CD4-positive, CD25-positive, alpha-beta regulatory T cell (primary cell): ENCODE measurements around the gene NRM. TPM values are rescaled to one million over a fixed set of nuclear protein-coding genes. Genes with fewer than 3 reads are reported as not detected.
"Not testable (repeated sequence)": the region's sequence is repeated elsewhere in the genome, so short reads cannot be mapped to it uniquely, and the experiment has no call there.

Experiments used
- ATAC-seq, 2 donors: fragments of 150-1000 bp; cut with Tn5 transposase; one replicate each; pipeline ENCODE4 v1.10.0; 2021; ENCODE audit warnings: low read depth in 2 of 2, moderate number of reproducible peaks in 2 of 2, moderate library complexity in 1 of 2
- DNase-seq, 3 donors: peaks; one replicate each; pipeline versions ENCODE4 v3.0.0 to v3.0.0-alpha.2; 2012 to 2022; ENCODE audit warnings: mixed read lengths in 1 of 3
- H3K27ac ChIP-seq: one replicate; pipeline ENCODE4 v1.7.0; 2013; ENCODE audit warnings: mild to moderate bottlenecking, low read length; ENCODE audit not compliant: insufficient read depth, poor library complexity, severe bottlenecking
- H3K27me3 ChIP-seq: one replicate; pipeline ENCODE4 v1.7.0; 2013; ENCODE audit warnings: low read length; ENCODE audit not compliant: control insufficient read depth, insufficient read depth
- H3K36me3 ChIP-seq: one replicate; pipeline ENCODE4 v1.7.0; 2013; ENCODE audit warnings: mild to moderate bottlenecking, low read length, moderate library complexity; ENCODE audit not compliant: control insufficient read depth, insufficient read depth
- H3K4me1 ChIP-seq: 2 replicates; pipeline ENCODE4 v1.7.0; 2013; ENCODE audit warnings: mild to moderate bottlenecking, low read length; ENCODE audit not compliant: insufficient read depth, control insufficient read depth, poor library complexity, severe bottlenecking
- H3K4me3 ChIP-seq: one replicate; pipeline ENCODE4 v1.7.0; 2013; ENCODE audit warnings: low read depth, mild to moderate bottlenecking, low read length, moderate library complexity
- H3K9me3 ChIP-seq, 2 experiments: 1 replicate in 1 of 2; 2 replicates in 1 of 2; pipeline ENCODE4 v1.7.0; 2013; ENCODE audit warnings: low read length in 2 of 2, mild to moderate bottlenecking in 1 of 2, moderate library complexity in 1 of 2; ENCODE audit not compliant: control insufficient read depth in 2 of 2
- H3K27ac Mint-ChIP-seq, 3 donors: one replicate each; pipeline ENCODE4 v1.8.0; 2020 to 2022; ENCODE audit warnings: mild to moderate bottlenecking in 3 of 3, mixed read lengths in 3 of 3, moderate library complexity in 2 of 3
- H3K27me3 Mint-ChIP-seq: one replicate; pipeline ENCODE4 v1.8.0; 2022; ENCODE audit warnings: mild to moderate bottlenecking, mixed read lengths
- H3K36me3 Mint-ChIP-seq: one replicate; pipeline ENCODE4 v1.8.0; 2020; ENCODE audit warnings: mixed read lengths
- H3K4me1 Mint-ChIP-seq, 4 donors: one replicate each; pipeline ENCODE4 v1.8.0; 2020 to 2022; ENCODE audit warnings: mixed read lengths in 4 of 4, mild to moderate bottlenecking in 1 of 4
- H3K4me3 Mint-ChIP-seq, 4 donors: one replicate each; pipeline ENCODE4 v1.8.0; 2020 to 2022; ENCODE audit warnings: mild to moderate bottlenecking in 4 of 4, mixed read lengths in 4 of 4, moderate library complexity in 3 of 4
- H3K9me3 Mint-ChIP-seq, 7 donors: one replicate each; pipeline ENCODE4 v1.8.0; 2020 to 2022; ENCODE audit warnings: mixed read lengths in 7 of 7, mild to moderate bottlenecking in 3 of 7, moderate library complexity in 2 of 7
- polyA plus RNA-seq, 4 donors: library from polyadenylated mRNA; unstranded; fragments of 300-500 nt; fragmentation: Illumina TruSeq; gene quantifications; one replicate each; pipeline ENCODE4 v1.2.3, GENCODE V29; 2021
- total RNA-seq: library from RNA; stranded (reverse); gene quantifications from one replicate; pipeline ENCODE4 v1.2.3, GENCODE V29; 2022

NRM gene
- total and polyA plus RNA-seq, 5 donors from 2014 or later = 7.5 to 17.7 (median 9.0) TPM

DNA sequence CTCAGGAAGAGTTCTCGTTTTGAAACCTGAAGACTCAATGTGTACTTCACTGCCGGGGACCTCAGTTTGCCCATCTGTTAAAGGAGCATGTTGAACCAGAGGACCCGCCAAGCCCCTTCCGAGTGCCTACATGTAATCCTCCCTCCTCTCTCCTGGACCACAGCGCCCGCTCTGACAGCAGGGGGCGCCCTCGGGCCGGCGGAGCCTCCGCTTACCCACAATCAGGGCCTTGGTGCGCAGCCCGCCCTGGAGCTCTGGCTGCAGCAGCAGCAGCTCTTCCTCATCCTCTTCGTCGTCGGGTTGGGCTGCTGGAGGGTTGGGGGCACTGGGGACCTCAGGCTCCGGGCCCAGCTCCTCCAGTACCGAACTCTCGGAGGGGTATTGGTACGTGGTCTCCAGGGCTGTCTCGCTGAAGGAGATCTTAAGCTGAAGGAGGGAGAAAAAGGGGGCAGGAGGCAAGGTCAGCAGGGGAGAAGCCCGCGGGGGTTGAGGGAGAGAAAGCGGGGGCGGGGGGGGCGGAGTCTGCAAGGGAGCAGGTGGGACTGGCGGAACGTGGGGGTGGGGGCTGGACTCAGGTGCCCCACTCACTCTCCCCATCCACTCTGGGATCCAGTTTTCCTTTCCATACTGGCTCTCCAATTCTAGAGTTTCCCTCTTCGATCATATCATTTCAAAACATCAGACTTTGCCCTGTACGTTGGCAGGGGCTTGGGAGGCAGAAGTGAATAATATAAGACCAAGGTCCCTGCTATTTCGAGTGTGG lies 11.6 kb downstream of the NRM start:
- H3K9me3 Mint-ChIP-seq = peaks cover 0 to 1% (median 0%) of the 10 kb centered on the region in 7 donors
- peak overlapping the region; percentile 89 to 93 (median 93) for H3K27ac Mint-ChIP-seq
- DNase-seq (peak; percentile 85 to 92 (median 91)), ATAC-seq (peak; percentile 29 to 30)
- peaks cover 45% of the 10 kb centered on the region for H3K4me1 ChIP-seq
- peaks cover 11 to 45% (median 23%) of the 10 kb centered on the region in 4 donors for H3K4me1 Mint-ChIP-seq
- peaks cover 36% of the 10 kb centered on the region for H3K36me3 ChIP-seq
- H3K27me3 ChIP-seq = no peaks in the 10 kb centered on the region
- peaks cover 45% of the 10 kb centered on the region for H3K36me3 Mint-ChIP-seq
- H3K4me3 ChIP-seq = peak overlapping the region; percentile 89
- peaks cover 5% of the 10 kb centered on the region for H3K27me3 Mint-ChIP-seq
- H3K4me3 Mint-ChIP-seq = peak overlapping the region; percentile 95 to 100 (median 96)
- H3K27ac ChIP-seq = peak overlapping the region; percentile 96
- H3K9me3 ChIP-seq = no peaks in the 10 kb centered on the region

DNA sequence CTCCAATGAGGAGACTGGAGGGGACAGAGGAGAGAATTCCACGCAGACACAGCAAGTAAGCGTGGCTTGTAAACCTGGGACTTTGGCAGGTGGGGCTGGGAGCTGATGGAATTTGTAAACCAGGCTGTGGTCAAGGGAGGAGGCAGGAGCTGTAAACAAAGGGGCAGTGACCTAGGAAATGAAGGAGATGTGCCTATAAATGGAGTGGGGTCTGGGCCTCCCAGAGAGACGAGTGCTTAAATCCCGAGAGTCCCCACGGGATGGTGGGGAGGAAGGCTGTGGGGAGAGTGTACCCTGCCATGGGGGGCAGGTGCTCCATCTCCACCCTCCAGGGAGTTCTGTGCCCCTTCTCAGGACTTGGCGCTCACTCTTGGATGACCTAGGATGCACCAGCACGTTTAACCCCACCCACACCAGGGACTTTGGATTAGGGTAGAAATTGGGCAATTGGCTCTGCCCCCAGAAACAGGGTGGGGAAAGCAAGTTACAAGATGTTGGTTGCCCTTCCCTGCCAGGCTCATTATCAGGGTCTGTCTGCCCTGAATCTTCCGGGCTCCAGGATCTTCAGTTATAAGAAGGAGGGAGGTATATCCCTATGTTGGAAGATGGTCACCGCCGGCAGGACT lies 14.0 kb downstream of the NRM start:
- Mint-ChIP-seq H3K27ac (peak overlapping the region in 2 of 3 donors; percentile 60 to 95), H3K4me1 (peaks cover 17 to 56% (median 29%) of the 10 kb centered on the region in 4 donors), H3K27me3 (peaks cover 5% of the 10 kb centered on the region), H3K4me3 (peak overlapping the region in 2 of 4 donors; percentile 21 to 47), H3K36me3 (peaks cover 29% of the 10 kb centered on the region), H3K9me3 (no peaks in the 10 kb centered on the region)
- DNase-seq (no peak), ATAC-seq (no peak)
- Histone ChIP-seq H3K27me3 (no peaks in the 10 kb centered on the region), H3K27ac (no peak overlapping the region), H3K4me3 (no peak overlapping the region), H3K36me3 (peaks cover 36% of the 10 kb centered on the region), H3K4me1 (peaks cover 37% of the 10 kb centered on the region), H3K9me3 (no peaks in the 10 kb centered on the region)

DNA sequence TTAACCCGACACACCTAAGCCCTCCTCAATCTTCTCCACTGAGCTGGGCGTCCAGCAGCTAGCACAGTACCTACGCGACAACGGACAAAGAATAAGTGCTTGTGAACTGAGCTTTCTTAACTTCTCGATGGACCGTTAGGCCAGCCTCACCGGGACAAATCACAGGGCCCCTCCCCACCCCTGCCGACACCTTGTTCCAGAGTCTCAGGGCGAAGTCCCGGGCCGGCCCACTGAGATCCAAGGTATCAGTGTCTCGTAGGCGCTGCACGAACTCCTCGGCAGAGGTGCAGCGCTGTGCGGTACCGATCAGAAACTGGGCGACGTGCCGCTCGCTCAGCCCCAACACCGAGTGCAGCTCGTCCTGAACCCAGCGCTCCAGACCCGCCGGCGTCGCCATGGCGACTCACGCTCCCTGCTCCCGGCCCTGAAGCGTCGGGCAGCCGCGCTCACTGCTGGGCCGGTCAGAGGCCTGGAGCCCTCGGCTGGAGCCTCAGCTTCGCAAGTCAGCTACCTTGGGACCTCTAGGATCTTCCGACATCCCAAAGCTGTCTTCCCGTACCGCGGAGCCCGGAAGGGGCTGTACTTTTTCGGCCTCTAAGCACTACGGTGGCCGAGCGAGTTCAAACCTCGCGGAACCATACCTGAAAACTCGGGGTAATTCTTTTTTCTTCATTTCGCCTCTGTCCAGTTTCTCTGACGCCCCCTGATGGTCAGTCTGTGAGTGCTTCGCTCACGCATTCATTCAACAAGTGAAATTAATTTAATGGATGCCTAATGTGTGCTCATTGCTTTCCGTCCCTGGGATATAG lies 18.1 kb downstream of the NRM start, which contains the start of gene DHX16:
Gene DHX16 (minus strand): TSS at position 562 of the 809 bp plus-strand sequence. CDS start 165 bp downstream, at position 397.
- DNase-seq (peak; percentile 85 to 96 (median 88)), ATAC-seq (peak; percentile 75 to 77)

DNA sequence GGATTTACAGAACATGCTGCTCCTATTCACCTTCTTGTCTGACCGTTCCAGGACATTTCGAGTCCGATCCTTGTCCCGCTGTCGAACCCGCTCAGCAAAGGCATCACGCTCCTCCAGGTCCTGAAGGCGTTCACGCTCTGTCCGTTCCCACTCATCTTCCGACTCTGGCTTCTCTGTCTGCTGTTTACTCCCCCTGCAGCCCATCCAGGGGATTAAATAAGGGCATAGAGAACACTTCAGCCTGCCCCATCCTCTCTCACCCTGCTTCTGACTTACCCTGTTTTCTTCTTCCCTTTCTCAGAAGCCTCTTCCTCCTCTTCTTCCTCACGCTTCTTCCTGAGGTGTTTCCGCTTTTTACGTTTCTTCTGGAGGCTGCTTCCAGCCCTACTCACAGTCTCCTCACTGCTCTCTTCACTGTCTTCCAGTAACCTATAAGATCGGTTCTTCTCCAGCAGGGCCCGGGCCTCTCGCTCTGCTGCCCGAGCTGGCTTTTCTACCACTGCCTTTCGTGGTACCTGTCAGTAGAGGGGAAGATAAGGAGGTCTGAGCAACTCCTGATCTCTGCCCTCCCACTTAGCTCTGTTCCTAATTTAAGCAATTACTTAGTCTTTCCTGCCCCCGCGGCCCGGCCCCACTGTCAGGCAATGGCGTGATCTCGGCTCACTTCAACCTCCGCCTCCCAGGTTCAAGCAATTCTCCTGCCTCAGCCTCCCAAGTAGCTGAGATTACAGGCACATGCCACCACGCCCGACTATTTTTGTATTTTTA lies 19.8 kb downstream of the NRM start:
- Histone ChIP-seq H3K4me1 (peaks cover 21% of the 10 kb centered on the region), H3K27me3 (no peaks in the 10 kb centered on the region), H3K4me3 (no peak overlapping the region), H3K27ac (no peak overlapping the region), H3K36me3 (peaks cover 31% of the 10 kb centered on the region), H3K9me3 (no peaks in the 10 kb centered on the region)
- H3K4me1 Mint-ChIP-seq = peaks cover 16 to 39% (median 22%) of the 10 kb centered on the region in 4 donors
- peaks cover 26% of the 10 kb centered on the region for H3K36me3 Mint-ChIP-seq
- H3K27ac Mint-ChIP-seq = peak overlapping the region; percentile 42 to 81 (median 79)
- H3K9me3 Mint-ChIP-seq = no peaks in the 10 kb centered on the region
- peaks cover 5% of the 10 kb centered on the region for H3K27me3 Mint-ChIP-seq
- peak overlapping the region; percentile 73 to 91 (median 80) for H3K4me3 Mint-ChIP-seq
- no peak for DNase-seq
- no peak for ATAC-seq

More for the DNA sequence above, 18.1 kb downstream of the NRM start, which contains the start of gene DHX16:
- Mint-ChIP-seq H3K36me3 (peaks cover 34% of the 10 kb centered on the region), H3K27ac (peak within 1 kb of the TSS; percentile 71 to 84 (median 82)), H3K27me3 (peaks cover 5% of the 10 kb centered on the region), H3K4me1 (peaks cover 13 to 46% (median 28%) of the 10 kb centered on the region in 4 donors), H3K9me3 (no peaks in the 10 kb centered on the region), H3K4me3 (peak within 1 kb of the TSS; percentile 86 to 91 (median 90))
- no peaks in the 10 kb centered on the region for H3K27me3 ChIP-seq
- H3K4me1 ChIP-seq = peaks cover 21% of the 10 kb centered on the region
- no peaks in the 10 kb centered on the region for H3K9me3 ChIP-seq
- peak within 1 kb of the TSS; percentile 70 for H3K27ac ChIP-seq
- peak within 1 kb of the TSS; percentile 85 for H3K4me3 ChIP-seq
- H3K36me3 ChIP-seq = peaks cover 39% of the 10 kb centered on the region

DNA sequence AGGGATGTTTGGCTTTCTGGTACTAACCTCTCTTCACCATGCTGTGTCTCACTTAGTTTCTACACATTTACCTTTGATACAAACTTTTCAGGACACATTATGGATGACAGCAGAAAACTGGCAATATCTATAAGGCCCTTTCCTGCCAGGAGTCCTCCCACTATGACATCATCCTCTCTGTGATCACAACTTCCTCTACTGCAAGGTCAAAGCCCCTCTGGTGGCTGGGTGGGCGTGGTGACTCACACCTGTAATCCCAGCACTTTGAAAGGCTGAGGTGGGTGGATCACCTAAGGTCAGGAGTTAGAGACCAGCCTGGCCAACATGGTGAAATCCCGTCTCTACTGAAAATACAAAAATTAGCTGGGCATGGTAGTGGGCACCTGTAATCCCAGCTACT lies 24.5 kb downstream of the NRM start:
- not testable (repeated sequence) for H3K4me3 ChIP-seq, ATAC-seq, H3K4me1 ChIP-seq, DNase-seq, H3K9me3 Mint-ChIP-seq, H3K27ac ChIP-seq, H3K27me3 ChIP-seq, H3K4me3 Mint-ChIP-seq, H3K9me3 ChIP-seq, H3K27me3 Mint-ChIP-seq
- peaks cover 69% of the 10 kb centered on the region for H3K36me3 ChIP-seq
- Mint-ChIP-seq H3K4me1 (peaks cover 9 to 24% (median 13%) of the 10 kb centered on the region in 4 donors), H3K36me3 (peaks cover 55% of the 10 kb centered on the region), H3K27ac (peak overlapping the region in 1 of 3 donors; percentile 63)

DNA sequence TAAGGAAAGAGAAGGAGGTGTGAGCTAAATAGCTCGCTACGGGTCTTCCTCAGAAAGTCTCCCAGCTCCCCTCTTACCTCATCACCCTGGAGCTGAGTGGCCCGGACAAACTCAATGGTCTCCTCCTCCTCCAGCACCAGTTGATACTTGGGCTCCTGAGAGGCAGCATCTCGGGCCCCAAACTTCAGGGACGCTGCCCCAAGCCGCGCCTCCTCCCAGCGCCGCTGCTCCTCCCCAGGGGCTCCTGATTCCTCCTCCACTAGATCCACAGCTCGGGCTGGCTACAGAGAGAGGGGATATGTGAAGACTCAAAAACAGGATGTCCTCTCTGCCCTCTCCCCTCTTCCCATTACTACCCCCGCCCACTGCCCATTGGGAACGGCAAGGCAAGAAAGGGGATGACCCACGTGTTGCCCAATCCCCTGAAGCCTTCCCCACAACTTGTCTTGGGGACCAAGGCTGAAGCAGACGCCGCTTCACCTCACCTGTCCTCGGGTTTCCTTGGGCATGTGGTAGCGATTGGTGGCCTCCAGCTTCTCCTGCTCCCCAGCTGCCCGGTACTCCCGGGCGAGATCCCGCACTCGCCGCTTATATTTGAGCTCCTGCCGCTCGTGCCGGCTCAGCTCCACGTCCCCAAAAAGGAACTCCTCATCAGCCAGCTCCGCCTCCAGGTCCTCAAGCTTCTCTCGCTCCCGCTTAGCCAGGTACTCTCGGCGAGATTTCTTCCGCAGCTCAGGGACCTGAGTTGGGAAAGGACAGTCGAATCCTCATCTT lies 25.6 kb downstream of the NRM start:
- ATAC-seq (no peak), DNase-seq (no peak)
- H3K27me3 ChIP-seq = no peaks in the 10 kb centered on the region
- no peak overlapping the region for H3K4me3 ChIP-seq
- Mint-ChIP-seq H3K4me1 (peaks cover 4 to 13% (median 5%) of the 10 kb centered on the region in 4 donors), H3K27me3 (no peaks in the 10 kb centered on the region), H3K4me3 (no peak overlapping the region), H3K9me3 (no peaks in the 10 kb centered on the region), H3K36me3 (peaks cover 49% of the 10 kb centered on the region), H3K27ac (peak overlapping the region in 1 of 3 donors; percentile 63)
- no peaks in the 10 kb centered on the region for H3K9me3 ChIP-seq
- H3K27ac ChIP-seq = no peak overlapping the region
- H3K36me3 ChIP-seq = peaks cover 64% of the 10 kb centered on the region
- no peaks in the 10 kb centered on the region for H3K4me1 ChIP-seq
